HEK293 (cell line): ENCODE results near the gene SRSF2.

ENCODE experiments used
- CTCF ChIA-PET: fragments of 350-600 bp; formaldehyde crosslinking; extraction: SDS; loops from one replicate; lab custom pipeline; 2021; ENCODE audit warnings: antibody characterized with exemption; lab: Yijun Ruan, JAX
- POLR2A ChIA-PET: fragments of 300-600 bp; formaldehyde crosslinking; extraction: SDS; loops from one replicate; lab custom pipeline; 2020; ENCODE audit warnings: antibody characterized with exemption, inconsistent platforms; lab: Yijun Ruan, JAX
- H3K27ac ChIP-seq: fragments of 200-500 bp; sonication (Bioruptor generic); 2 replicates; pipeline ENCODE4 v1.5.1; 2014; ENCODE audit warnings: low read depth, low read length, control low read depth, inconsistent platforms; ENCODE audit errors: extremely low read depth
- H3K36me3 ChIP-seq, 2 experiments: fragments of 200-500 bp in 1 of 2; sonication (Bioruptor generic) in 1 of 2; 1 replicate in 1 of 2; 2 replicates in 1 of 2; pipeline ENCODE4 v1.5.1; 2014 to 2017; ENCODE audit warnings: inconsistent platforms in 2 of 2, low read length in 2 of 2; ENCODE audit not compliant: control insufficient read depth in 2 of 2, insufficient read depth in 1 of 2
- H3K4me1 ChIP-seq: fragments of 200-500 bp; sonication (Bioruptor generic); 2 replicates; pipeline ENCODE4 v1.5.1; 2014; ENCODE audit warnings: mild to moderate bottlenecking, low read length, inconsistent platforms; ENCODE audit not compliant: control insufficient read depth, insufficient read depth
- H3K4me3 ChIP-seq: 2 replicates; pipeline ENCODE4 v1.5.1; 2011; ENCODE audit warnings: low read depth, mild to moderate bottlenecking, control low read depth, low read length, moderate library complexity
- H3K9me3 ChIP-seq: fragments of 200-500 bp; sonication (Bioruptor generic); 2 replicates; pipeline ENCODE4 v1.5.1; 2014; ENCODE audit warnings: low read depth, low read length, inconsistent platforms; ENCODE audit not compliant: control insufficient read depth, insufficient read depth
- PRDM1 ChIP-seq: fragments of 450-650 bp; formaldehyde crosslinking; IDR thresholded peaks from 2 replicates; pipeline ENCODE4; 2016; ENCODE audit warnings: missing biosample characterization, missing genetic modification characterization
- RBAK ChIP-seq: fragments of 450-650 bp; formaldehyde crosslinking; IDR thresholded peaks from 2 replicates; pipeline ENCODE4 v1.5.1; 2016; ENCODE audit warnings: missing biosample characterization, missing genetic modification characterization
- ZEB2 ChIP-seq: fragments of 450-650 bp; formaldehyde crosslinking; IDR thresholded peaks from 2 replicates; pipeline ENCODE4 v1.5.1; 2016; ENCODE audit warnings: missing biosample characterization, missing genetic modification characterization
- ZFP69B ChIP-seq: fragments of 450-650 bp; formaldehyde crosslinking; IDR thresholded peaks from 2 replicates; pipeline ENCODE4 v1.5.1; 2016; ENCODE audit warnings: missing biosample characterization, missing genetic modification characterization
- ZNF114 ChIP-seq: fragments of 450-650 bp; formaldehyde crosslinking; IDR thresholded peaks from 2 replicates; pipeline ENCODE4 v1.5.0; 2017; ENCODE audit warnings: missing biosample characterization, missing genetic modification characterization
- ZNF138 ChIP-seq: fragments of 450-650 bp; formaldehyde crosslinking; IDR thresholded peaks from 2 replicates; pipeline ENCODE4 v1.5.1; 2016; ENCODE audit warnings: missing biosample characterization, missing genetic modification characterization, borderline replicate concordance
- ZNF146 ChIP-seq: fragments of 450-650 bp; formaldehyde crosslinking; IDR thresholded peaks from 2 replicates; pipeline ENCODE4 v1.5.1; 2016; ENCODE audit warnings: missing biosample characterization, missing genetic modification characterization
- ZNF19 ChIP-seq: fragments of 450-650 bp; formaldehyde crosslinking; IDR thresholded peaks from 2 replicates; pipeline ENCODE4; 2016; ENCODE audit warnings: missing biosample characterization, missing genetic modification characterization, low read depth
- ZNF2 ChIP-seq: fragments of 450-650 bp; formaldehyde crosslinking; IDR thresholded peaks from 2 replicates; pipeline ENCODE4 v1.5.1; 2016; ENCODE audit warnings: missing biosample characterization, missing genetic modification characterization
- ZNF24 ChIP-seq: fragments of 450-650 bp; formaldehyde crosslinking; IDR thresholded peaks from 2 replicates; pipeline ENCODE4 v1.5.1; 2016; ENCODE audit warnings: missing biosample characterization, missing genetic modification characterization
- ZNF426 ChIP-seq: fragments of 450-650 bp; formaldehyde crosslinking; IDR thresholded peaks from 2 replicates; pipeline ENCODE4 v1.5.1; 2017; ENCODE audit warnings: missing biosample characterization, missing genetic modification characterization, mild to moderate bottlenecking, inconsistent platforms, moderate library complexity
- ZNF510 ChIP-seq: fragments of 450-650 bp; formaldehyde crosslinking; IDR thresholded peaks from 2 replicates; pipeline ENCODE4 v1.5.1; 2018; ENCODE audit warnings: mild to moderate bottlenecking, missing genetic modification characterization, missing biosample characterization; ENCODE audit not compliant: insufficient replicate concordance
- ZNF530 ChIP-seq: fragments of 450-650 bp; formaldehyde crosslinking; IDR thresholded peaks from 2 replicates; pipeline ENCODE4 v1.5.1; 2016; ENCODE audit warnings: low read depth, missing biosample characterization, missing genetic modification characterization
- ZNF555 ChIP-seq: fragments of 450-650 bp; formaldehyde crosslinking; conservative IDR thresholded peaks from 2 replicates; pipeline ENCODE4 v1.5.1; 2017; ENCODE audit warnings: missing biosample characterization, mild to moderate bottlenecking, missing genetic modification characterization, inconsistent platforms
- ZNF843 ChIP-seq: fragments of 450-650 bp; formaldehyde crosslinking; IDR thresholded peaks from 2 replicates; pipeline ENCODE4 v1.5.1; 2016; ENCODE audit warnings: missing biosample characterization, missing genetic modification characterization
- TF ChIP-seq, protein P1 (sequence below): fragments of 450-650 bp; formaldehyde crosslinking; IDR thresholded peaks from 2 replicates; pipeline ENCODE4 v1.5.1; 2016; ENCODE audit warnings: missing biosample characterization, missing genetic modification characterization, low read depth
- TF ChIP-seq, protein P2 (sequence below): fragments of 450-650 bp; formaldehyde crosslinking; conservative IDR thresholded peaks from 2 replicates; pipeline ENCODE4 v1.5.1; 2016; ENCODE audit warnings: low read depth, missing biosample characterization, missing genetic modification characterization
- TF ChIP-seq, protein P3 (sequence below): fragments of 450-650 bp; formaldehyde crosslinking; IDR thresholded peaks from 2 replicates; pipeline ENCODE4 v1.5.1; 2016; ENCODE audit warnings: missing biosample characterization, missing genetic modification characterization
- TF ChIP-seq, protein P4 (sequence below): fragments of 450-650 bp; formaldehyde crosslinking; IDR thresholded peaks from 2 replicates; pipeline ENCODE4 v1.5.1; 2017; ENCODE audit warnings: missing biosample characterization, missing genetic modification characterization
- TF ChIP-seq, protein P5 (sequence below): fragments of 450-650 bp; formaldehyde crosslinking; IDR thresholded peaks from 2 replicates; pipeline ENCODE4 v1.5.1; 2016; ENCODE audit warnings: missing biosample characterization, missing genetic modification characterization
- TF ChIP-seq, protein P6 (sequence below): fragments of 450-650 bp; formaldehyde crosslinking; IDR thresholded peaks from 2 replicates; pipeline ENCODE4 v1.5.0; 2017; ENCODE audit warnings: missing biosample characterization, missing genetic modification characterization, borderline replicate concordance
- TF ChIP-seq, protein P7 (sequence below): fragments of 450-650 bp; formaldehyde crosslinking; IDR thresholded peaks from 2 replicates; pipeline ENCODE4 v1.5.1; 2017; ENCODE audit warnings: missing biosample characterization, missing genetic modification characterization

The SRSF2 gene

DNA sequence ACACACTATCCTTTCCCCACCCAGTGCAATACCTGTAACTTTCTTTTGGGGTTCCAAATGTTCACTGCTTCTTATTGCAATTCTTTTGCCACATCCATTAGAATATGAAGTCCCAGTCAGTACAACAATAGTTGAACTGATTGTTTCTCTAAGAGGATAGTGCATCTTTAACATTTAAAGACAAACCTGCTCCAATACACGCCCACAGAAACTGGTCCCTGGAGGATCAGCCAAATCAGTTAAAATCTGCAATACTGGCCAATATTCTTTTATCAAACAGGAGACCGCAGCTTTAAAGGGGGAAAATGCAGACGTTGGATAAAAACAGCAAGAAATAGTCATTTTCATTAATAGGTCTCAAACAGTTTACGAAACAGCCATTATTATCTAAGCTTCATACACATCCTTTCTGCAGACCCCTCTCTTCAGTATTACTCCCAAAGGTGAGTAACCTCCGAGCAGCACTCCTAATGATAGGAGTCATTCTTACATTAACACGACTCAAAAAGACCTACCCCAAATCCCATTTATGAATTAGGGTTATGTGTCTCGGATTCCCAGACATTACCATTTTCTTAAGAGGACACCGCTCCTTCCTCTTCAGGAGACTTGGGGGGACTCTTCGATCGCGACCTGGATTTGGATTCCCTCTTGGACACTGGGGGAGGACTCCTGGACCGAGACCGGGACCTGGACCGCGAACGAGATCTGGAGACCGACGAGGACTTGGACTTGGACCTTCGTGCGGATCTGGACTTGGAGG is 1.4 kb downstream of the SRSF2 start:
- Histone ChIP-seq H3K27ac (peak overlapping the region; percentile 99), H3K9me3 (no peaks in the 10 kb centered on the region), H3K36me3 (peaks cover 40 to 55% of the 10 kb centered on the region in 2 experiments), H3K4me3 (peak overlapping the region; percentile 67), H3K4me1 (peaks cover 19% of the 10 kb centered on the region)
- CTCF ChIA-PET = interaction anchor here (0.6 to 2.0 kb wide), 8 partner anchors 9 to 272 kb away, joined by 3 to 6 read pairs (median 4); partner anchors contain the start of genes JMJD6 and METTL23
- POLR2A ChIA-PET = interaction anchor here (0.5 to 4.8 kb wide), 5 partner anchors 10 to 173 kb away, joined by 3 to 68 read pairs (median 7); partner anchors contain the start of genes JMJD6 and METTL23
- TF ChIP-seq, protein P1, sequence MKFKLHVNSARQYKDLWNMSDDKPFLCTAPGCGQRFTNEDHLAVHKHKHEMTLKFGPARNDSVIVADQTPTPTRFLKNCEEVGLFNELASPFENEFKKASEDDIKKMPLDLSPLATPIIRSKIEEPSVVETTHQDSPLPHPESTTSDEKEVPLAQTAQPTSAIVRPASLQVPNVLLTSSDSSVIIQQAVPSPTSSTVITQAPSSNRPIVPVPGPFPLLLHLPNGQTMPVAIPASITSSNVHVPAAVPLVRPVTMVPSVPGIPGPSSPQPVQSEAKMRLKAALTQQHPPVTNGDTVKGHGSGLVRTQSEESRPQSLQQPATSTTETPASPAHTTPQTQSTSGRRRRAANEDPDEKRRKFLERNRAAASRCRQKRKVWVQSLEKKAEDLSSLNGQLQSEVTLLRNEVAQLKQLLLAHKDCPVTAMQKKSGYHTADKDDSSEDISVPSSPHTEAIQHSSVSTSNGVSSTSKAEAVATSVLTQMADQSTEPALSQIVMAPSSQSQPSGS = no peak
- TF ChIP-seq ZEB2 (tag by site-specific recombination) = peak; percentile 76
- TF ChIP-seq, protein P2, sequence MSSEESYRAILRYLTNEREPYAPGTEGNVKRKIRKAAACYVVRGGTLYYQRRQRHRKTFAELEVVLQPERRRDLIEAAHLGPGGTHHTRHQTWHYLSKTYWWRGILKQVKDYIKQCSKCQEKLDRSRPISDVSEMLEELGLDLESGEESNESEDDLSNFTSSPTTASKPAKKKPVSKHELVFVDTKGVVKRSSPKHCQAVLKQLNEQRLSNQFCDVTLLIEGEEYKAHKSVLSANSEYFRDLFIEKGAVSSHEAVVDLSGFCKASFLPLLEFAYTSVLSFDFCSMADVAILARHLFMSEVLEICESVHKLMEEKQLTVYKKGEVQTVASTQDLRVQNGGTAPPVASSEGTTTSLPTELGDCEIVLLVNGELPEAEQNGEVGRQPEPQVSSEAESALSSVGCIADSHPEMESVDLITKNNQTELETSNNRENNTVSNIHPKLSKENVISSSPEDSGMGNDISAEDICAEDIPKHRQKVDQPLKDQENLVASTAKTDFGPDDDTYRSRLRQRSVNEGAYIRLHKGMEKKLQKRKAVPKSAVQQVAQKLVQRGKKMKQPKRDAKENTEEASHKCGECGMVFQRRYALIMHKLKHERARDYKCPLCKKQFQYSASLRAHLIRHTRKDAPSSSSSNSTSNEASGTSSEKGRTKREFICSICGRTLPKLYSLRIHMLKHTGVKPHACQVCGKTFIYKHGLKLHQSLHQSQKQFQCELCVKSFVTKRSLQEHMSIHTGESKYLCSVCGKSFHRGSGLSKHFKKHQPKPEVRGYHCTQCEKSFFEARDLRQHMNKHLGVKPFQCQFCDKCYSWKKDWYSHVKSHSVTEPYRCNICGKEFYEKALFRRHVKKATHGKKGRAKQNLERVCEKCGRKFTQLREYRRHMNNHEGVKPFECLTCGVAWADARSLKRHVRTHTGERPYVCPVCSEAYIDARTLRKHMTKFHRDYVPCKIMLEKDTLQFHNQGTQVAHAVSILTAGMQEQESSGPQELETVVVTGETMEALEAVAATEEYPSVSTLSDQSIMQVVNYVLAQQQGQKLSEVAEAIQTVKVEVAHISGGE (tag by site-specific recombination) = no peak
- TF ChIP-seq ZNF426 (tag by site-specific recombination) = no peak
- TF ChIP-seq ZNF510 (tag by site-specific recombination) = no peak
- no peak for TF ChIP-seq RBAK (tag by site-specific recombination)
- TF ChIP-seq, protein P3, sequence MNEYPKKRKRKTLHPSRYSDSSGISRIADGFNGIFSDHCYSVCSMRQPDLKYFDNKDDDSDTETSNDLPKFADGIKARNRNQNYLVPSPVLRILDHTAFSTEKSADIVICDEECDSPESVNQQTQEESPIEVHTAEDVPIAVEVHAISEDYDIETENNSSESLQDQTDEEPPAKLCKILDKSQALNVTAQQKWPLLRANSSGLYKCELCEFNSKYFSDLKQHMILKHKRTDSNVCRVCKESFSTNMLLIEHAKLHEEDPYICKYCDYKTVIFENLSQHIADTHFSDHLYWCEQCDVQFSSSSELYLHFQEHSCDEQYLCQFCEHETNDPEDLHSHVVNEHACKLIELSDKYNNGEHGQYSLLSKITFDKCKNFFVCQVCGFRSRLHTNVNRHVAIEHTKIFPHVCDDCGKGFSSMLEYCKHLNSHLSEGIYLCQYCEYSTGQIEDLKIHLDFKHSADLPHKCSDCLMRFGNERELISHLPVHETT (tag by site-specific recombination) = no peak; the same call in 1 of the 2 replicates
- TF ChIP-seq ZFP69B = no peak
- no peak for TF ChIP-seq ZNF146
- no peak for TF ChIP-seq ZNF843 (tag by site-specific recombination)
- TF ChIP-seq, protein P4, sequence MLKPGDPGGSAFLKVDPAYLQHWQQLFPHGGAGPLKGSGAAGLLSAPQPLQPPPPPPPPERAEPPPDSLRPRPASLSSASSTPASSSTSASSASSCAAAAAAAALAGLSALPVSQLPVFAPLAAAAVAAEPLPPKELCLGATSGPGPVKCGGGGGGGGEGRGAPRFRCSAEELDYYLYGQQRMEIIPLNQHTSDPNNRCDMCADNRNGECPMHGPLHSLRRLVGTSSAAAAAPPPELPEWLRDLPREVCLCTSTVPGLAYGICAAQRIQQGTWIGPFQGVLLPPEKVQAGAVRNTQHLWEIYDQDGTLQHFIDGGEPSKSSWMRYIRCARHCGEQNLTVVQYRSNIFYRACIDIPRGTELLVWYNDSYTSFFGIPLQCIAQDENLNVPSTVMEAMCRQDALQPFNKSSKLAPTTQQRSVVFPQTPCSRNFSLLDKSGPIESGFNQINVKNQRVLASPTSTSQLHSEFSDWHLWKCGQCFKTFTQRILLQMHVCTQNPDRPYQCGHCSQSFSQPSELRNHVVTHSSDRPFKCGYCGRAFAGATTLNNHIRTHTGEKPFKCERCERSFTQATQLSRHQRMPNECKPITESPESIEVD (tag by site-specific recombination) = no peak
- no peak for TF ChIP-seq ZNF114 (tag by site-specific recombination)
- TF ChIP-seq ZNF24 = no peak
- TF ChIP-seq ZNF19 = no peak
- no peak for TF ChIP-seq ZNF555 (tag by site-specific recombination)
- TF ChIP-seq, protein P5, sequence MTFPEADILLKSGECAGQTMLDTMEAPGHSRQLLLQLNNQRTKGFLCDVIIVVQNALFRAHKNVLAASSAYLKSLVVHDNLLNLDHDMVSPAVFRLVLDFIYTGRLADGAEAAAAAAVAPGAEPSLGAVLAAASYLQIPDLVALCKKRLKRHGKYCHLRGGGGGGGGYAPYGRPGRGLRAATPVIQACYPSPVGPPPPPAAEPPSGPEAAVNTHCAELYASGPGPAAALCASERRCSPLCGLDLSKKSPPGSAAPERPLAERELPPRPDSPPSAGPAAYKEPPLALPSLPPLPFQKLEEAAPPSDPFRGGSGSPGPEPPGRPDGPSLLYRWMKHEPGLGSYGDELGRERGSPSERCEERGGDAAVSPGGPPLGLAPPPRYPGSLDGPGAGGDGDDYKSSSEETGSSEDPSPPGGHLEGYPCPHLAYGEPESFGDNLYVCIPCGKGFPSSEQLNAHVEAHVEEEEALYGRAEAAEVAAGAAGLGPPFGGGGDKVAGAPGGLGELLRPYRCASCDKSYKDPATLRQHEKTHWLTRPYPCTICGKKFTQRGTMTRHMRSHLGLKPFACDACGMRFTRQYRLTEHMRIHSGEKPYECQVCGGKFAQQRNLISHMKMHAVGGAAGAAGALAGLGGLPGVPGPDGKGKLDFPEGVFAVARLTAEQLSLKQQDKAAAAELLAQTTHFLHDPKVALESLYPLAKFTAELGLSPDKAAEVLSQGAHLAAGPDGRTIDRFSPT = no peak
- peak; percentile 72; the same call in 1 of the 2 replicates for TF ChIP-seq ZNF2
- TF ChIP-seq, protein P6, sequence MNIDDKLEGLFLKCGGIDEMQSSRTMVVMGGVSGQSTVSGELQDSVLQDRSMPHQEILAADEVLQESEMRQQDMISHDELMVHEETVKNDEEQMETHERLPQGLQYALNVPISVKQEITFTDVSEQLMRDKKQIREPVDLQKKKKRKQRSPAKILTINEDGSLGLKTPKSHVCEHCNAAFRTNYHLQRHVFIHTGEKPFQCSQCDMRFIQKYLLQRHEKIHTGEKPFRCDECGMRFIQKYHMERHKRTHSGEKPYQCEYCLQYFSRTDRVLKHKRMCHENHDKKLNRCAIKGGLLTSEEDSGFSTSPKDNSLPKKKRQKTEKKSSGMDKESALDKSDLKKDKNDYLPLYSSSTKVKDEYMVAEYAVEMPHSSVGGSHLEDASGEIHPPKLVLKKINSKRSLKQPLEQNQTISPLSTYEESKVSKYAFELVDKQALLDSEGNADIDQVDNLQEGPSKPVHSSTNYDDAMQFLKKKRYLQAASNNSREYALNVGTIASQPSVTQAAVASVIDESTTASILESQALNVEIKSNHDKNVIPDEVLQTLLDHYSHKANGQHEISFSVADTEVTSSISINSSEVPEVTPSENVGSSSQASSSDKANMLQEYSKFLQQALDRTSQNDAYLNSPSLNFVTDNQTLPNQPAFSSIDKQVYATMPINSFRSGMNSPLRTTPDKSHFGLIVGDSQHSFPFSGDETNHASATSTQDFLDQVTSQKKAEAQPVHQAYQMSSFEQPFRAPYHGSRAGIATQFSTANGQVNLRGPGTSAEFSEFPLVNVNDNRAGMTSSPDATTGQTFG (tag by site-specific recombination) = no peak
- TF ChIP-seq, protein P7, sequence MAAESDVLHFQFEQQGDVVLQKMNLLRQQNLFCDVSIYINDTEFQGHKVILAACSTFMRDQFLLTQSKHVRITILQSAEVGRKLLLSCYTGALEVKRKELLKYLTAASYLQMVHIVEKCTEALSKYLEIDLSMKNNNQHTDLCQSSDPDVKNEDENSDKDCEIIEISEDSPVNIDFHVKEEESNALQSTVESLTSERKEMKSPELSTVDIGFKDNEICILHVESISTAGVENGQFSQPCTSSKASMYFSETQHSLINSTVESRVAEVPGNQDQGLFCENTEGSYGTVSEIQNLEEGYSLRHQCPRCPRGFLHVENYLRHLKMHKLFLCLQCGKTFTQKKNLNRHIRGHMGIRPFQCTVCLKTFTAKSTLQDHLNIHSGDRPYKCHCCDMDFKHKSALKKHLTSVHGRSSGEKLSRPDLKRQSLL (tag by site-specific recombination) = no peak
- no peak for TF ChIP-seq ZNF530
- no peak for TF ChIP-seq PRDM1 (tag by site-specific recombination)
- no peak for TF ChIP-seq ZNF138 (tag by site-specific recombination)
